Umbilical cord (tissue), 2 donors: ENCODE measurements around the gene DUSP12. TPM values are rescaled to one million over a fixed set of nuclear protein-coding genes. Genes with fewer than 3 reads are reported as not detected.

ENCODE experiments used
- DNase-seq: peaks from one replicate; pipeline ENCODE4 v3.0.0-alpha.2; 2015; ENCODE audit warnings: low spot score
- total RNA-seq: library from RNA; depleted of rRNA; stranded (reverse); fragments of >200 nt; gene quantifications from one replicate; pipeline ENCODE4 v1.2.3, GENCODE V29; 2014; ENCODE audit warnings: low replicate concordance; ENCODE audit not compliant: insufficient read depth

DUSP12 gene
- total RNA-seq, 1 donor from 2014 or later: 81.6 TPM

DNA sequence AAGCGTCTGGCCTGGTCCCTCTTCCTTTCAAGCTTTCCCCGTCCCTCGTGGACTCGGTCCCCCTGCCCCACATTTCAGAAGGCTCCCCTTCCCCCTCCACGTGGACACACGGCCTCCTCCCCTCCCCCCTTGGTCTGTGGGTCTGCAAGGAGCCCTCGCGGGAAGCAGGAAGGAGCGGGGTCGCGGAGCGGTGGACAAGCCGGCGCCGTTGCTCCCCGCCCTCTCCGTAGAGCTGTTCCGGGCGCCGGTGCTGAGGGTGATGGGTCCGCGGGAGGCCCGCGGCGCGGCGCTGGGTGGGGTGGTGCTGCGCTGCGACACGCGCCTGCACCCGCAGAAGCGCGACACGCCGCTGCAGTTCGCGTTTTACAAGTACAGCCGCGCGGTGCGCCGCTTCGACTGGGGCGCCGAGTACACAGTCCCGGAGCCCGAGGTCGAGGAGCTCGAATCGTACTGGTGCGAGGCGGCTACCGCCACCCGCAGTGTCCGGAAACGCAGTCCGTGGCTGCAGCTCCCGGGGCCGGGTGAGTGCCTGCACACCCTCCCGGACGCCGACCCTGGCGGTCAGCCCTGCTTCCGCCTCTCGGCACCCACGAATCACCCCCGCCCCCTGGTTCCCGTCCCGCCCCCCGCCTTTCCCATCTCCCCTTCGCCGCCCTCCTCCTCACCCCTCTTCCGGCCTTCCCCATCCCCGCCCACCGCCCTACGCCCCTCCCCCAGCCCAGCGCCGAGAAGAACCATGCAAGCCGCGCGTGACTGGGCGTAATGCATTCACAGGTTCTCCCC is 22.9 kb upstream of the DUSP12 start:
- peak; percentile 93 for DNase-seq

DNA sequence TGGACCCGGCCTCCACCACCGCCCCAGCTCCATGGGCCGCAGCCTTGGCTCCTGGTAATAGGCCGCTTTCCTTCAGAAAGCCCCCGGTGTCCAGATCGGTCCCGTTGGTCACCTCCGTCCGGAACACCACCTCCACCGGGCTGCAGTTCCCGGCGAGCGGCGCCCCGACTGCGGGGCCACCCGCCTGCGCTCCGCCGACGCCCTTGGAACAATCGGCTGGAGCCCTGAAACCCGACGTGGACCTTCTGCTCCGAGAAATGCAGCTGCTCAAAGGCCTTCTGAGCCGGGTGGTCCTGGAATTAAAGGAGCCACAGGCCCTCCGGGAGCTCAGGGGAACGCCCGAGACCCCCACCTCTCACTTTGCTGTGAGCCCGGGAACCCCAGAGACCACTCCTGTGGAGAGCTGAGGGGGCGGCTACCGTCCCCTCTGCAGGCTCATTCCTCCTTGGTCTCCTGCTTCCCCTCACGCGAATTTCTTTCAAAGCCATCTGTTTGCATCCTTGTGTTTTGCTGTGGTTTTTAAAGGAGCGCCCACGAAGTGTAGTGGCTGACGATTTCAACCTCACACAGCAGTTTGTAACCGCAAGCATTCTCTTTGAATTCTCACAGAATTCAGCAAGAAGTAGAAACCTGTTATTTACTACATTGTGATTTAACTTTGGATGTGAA is 22.2 kb upstream of the DUSP12 start:
- peak; percentile 32 for DNase-seq

DNA sequence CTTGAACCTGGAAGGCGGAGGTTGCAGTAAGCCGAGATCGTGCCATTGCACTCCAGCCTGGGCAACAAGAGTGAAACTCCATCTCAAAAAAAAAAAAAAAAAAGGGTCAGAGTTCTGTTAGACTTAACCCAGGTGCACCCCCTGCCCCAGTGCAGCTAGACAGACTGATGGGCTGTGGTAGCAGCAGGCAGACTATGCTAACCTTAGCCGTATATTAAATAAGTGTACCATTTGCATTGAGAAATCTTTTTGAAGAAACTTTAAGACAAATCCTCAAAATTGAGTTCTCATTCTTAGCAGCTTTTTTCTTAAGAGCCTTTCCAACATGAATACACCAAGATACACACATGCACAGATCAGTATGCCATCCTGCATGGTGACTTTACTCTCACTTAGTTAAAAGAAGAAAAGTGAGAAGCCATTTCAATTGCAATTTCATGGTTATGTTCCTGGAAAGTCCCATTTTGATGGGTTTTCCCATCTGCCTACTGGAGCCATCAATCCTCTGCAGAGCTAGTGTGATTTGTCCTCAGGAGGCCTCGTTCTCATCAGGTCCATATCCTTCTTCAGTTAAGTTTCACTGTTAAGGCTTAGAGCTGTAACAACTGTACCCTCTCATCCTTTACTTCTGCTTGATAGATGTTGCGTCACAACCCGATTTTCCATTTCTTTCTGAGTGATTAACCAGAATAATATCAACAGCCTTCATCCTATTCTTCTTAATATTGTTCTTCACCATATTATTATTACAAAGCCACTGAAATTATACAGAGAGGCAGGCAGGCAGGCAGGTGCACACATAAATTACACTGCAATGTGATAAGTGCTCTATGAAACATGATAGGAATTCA is 21.0 kb upstream of the DUSP12 start:
- no peak for DNase-seq

DNA sequence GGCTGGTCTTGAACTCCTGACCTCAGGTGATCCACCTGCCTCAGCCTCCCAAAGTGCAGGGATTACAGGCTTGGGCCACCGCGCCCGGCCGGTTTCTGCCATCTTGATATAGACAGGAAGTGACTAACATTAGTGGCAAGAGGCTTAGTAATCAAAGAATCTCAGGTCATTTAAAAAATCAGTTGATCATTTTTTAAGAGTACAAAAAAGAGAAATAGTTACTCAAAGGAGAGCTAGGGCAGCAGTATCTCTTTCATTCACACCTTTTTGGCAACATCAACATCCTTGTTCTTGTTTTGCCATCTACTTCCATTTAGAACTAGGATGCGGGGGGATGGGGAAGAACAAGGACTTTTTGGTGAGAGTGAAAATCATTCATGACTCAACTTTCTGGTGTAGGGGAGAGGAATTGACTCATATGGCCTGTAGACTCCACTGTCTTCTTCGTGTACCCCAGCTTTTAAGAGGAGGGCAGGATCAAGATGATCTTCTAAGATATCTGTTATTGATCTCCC is 19.5 kb upstream of the DUSP12 start:
- no peak for DNase-seq

DNA sequence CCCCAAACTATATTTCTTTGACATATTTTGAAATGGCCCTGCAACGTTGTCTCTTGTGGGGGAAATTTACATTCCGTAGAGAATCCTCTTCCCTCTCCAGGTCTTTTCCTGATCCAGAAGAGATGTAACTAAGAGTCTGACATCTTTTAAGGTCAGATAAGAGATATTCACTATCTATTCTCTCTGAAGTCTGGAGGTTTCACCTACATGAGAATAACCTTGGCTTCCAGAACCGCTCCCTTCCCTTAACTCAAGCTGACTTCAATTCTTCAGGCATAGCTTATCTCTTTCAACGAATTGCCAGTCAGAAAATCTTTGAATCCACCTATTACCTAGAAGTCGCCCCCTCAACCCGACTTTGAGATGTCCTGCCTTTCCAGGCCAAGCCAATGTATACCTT is 18.3 kb upstream of the DUSP12 start:
- no peak for DNase-seq

DNA sequence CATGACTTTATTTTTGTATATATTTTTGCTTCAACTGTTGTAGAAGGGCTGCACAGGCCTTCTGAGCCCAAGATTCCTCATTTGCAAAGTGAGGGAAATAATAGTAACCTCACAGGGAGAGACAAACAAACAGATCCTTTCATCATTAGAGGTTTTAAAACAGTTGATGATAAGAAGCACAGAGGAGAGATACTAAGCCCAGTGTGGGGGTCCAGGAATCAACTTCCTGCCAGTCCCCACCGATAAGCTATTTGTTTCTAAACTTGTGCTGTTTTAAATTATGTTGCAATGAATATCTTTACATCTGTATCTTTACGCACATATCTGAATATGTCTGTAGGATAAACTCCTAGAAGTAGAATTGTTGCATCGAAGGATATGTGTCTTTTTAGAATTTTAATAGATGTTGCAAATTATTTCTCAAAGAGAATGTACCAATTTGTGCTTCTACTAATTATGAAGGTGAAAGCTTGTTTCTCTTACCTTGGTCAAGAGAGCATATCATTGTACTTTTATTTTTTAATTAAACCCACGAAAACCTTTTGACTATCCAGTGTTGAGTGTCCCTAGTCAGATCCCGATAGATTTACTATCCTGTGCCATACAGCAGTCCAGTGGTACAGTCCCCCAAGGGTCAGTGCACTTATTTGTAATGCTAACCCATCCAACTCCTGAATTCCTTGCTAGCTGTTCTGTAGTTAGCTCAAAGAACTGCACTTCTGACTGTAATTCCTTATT is 17.4 kb upstream of the DUSP12 start:
- no peak for DNase-seq

DNA sequence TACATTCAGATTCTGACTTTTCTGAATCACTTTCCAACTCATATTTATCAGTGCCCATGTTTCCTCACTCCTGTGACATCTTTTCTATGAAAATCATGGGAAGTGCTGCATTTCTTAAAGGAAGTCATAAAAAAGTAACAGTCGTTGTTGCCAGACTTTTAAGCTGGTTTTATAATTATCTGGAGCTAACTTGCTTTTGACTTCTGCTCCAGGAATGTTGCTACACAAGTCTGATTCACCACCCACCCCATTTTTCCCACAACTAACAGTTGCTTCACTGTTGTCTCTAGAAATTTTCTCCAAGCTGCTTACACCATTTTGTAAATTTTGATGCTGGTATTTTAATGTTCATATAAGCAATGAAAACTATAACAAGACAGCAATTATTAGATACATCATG is 16.1 kb upstream of the DUSP12 start:
- DNase-seq: peak; percentile 69

DNA sequence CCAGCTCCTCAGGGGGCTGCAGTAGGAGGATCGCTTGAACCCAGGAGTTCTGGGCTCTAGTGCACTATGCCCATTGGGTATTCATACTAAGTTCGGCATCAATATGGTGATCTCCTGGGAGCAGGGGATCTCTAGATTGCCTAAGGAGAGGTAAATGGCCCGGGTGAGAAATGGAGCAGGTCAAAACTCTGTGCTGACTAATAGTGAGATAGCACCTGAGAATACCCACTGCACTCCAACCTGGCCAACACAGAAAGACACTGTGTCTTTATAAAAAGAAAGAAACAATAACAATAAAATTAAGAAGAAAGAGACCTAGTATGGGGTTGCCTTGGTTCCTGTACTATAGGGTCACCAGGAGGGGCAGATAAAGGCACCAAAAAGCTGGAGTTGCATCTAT is 13.7 kb upstream of the DUSP12 start:
- no peak for DNase-seq

DNA sequence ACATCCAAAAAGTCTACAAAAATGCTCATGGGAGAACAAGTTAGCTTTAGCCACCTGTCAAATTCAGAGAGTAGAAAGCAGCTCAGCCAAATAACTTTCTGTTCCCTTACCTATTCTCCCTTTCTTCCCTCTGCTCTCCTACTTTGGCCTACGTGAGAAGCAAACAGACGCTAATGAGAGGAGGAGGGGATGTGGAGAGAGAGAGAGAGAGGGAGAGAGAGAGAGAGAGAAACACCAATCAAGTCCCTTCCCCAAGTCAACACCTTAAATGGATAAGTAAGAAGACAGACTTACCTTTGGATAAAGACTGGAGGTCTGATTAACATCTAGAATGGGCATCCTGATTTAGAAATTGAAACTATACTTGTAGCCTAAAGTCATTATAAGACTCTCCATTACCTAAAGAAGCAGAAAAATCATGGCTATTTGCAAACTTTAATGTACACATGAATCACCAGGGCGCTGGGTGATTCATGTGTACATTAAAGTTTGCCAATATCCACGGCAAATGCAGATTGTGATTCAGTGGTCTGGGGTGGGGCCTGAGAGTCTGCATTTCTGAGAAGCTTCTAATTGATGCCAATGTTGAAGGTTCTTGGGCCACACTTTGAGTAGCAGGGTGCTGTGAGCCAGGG is 13.1 kb upstream of the DUSP12 start:
- DNase-seq: no peak

DNA sequence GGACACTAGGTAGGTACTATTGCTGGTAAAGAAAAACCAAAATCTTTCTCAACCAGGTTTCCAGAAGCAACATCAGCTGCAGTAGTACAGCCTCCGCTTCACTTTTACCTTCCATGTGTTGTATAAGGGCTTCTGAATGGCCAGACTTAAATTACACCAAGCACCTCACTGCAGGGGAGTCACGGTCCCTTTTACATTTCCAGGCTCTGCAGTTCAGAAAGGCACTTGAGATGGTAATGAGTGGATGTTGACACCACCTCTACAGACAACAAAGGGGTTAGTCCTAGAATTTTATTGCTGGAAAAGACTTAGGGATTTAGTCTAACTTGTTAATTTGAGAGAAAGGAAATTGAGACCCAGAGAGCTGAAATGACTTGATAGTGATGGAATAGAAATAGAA is 12.0 kb upstream of the DUSP12 start:
- no peak for DNase-seq

DNA sequence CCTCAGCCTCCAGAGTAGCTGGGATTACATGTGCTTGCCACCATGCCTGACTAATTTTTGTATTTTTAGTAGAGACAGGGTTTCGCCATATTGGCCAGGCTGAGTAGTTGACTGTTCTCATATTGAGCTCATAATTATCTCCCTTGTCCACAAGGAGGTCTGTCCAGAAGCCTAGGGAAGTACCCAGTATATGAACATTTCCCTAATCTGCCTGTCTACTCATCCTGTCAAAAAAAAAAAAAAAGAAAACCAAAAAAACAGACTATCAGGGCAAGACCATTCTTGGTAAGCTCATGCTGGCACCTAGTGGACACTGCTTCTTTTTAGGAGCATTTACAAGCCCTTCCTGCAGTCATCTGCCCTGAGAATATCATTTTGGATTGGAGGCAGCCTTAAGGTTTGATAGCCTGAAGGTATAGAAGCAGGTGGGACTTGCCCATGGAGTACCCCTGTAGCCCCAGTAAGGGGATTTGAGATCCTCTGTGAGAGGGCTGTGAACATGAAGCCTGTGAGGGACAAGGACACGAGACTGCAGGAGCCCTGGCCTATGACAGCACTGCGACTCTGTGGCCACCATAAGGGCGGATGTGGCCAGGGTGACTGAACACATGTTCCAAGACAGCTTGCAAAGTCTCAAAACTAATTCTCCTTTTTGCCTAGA is 10.8 kb upstream of the DUSP12 start:
- peak; percentile 68 for DNase-seq

DNA sequence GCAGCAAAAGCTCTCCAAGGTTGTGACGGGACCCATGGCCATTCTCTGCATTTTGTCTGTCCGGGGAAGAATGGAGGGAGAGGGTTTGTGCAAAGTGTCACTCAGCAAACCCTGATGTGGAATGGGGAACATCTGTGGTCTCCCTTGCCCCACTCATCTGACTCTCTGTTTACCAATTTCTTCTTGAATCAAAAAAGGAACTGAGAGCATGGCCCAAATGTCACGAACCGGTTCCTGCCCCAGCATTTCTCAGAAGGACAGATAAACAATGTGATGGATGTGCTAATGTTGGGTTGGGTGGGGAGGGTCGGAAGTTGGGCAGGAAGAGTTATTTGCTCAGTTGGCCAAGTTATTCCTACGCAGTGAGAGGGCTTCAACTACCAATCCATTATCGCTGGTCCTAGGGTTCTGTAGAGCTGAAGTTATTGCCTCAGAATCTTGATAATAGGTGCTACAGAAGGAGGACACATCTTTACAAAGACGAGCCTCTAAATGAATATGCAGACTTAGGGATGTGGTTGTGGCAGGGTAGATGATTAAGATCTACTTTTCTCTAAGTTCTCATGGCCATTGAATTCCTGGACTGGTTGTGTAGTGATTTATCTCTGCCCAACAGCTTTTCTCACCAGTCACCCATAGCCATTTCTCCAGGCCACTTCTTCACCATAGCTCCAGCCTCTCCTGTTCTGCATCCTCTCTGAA is 9.6 kb upstream of the DUSP12 start:
- DNase-seq: peak; percentile 25

DNA sequence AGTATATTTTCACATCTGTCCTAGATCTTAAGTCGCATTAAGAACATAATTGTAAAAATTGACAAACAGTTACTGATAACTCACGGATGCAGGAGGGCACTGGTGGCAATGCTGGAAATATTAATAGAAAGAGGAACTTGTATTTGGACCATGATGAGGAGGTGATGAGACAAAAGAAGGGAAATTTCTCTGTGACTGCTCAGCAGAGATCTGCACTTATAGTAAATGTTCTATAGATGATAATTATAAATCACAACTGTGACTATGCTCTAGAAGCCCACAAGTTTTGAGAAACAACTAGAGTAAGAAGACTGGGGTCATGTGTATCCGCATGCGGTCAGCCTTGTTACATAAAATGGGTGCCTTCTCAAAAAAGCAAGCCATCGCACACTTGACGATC is 8.7 kb upstream of the DUSP12 start:
- DNase-seq: no peak

DNA sequence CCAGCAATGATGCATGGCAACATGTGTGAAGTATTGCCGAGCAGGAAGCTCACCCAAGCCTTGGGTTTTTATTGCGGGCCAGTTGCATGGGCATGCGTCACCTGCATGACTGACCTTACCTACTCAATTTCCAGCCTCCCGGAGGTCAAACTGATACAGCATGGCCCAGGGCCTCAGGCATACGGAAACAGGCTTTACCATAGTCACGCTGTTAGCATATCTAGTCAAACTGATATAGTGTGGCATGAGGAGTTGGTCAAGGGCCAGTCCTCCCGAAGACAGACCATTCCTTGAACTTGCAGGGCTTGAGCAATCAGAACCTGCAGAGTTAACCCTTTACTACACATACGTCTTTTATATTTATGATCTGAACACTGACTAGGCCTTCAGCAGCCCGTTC is 6.4 kb upstream of the DUSP12 start:
- no peak for DNase-seq

DNA sequence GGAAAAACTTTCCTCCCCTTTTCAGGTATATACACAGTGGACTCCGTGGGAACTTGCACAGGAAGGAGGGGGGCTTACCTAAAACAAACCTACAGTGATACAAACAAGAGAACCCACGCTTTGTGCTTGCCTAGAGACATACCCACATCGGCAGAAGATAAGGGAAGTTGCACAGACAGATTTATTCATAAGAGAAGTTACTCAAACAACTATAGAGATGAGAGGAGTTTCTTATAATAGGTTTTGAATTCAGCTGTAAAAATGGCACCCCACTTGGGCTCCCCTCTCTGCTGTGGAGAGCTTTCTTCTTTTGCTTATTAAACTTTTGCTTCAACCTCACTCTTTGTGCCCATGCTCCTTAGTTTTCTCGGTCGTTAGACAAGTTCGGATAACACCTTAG is 1.8 kb upstream of the DUSP12 start:
- no peak for DNase-seq

DNA sequence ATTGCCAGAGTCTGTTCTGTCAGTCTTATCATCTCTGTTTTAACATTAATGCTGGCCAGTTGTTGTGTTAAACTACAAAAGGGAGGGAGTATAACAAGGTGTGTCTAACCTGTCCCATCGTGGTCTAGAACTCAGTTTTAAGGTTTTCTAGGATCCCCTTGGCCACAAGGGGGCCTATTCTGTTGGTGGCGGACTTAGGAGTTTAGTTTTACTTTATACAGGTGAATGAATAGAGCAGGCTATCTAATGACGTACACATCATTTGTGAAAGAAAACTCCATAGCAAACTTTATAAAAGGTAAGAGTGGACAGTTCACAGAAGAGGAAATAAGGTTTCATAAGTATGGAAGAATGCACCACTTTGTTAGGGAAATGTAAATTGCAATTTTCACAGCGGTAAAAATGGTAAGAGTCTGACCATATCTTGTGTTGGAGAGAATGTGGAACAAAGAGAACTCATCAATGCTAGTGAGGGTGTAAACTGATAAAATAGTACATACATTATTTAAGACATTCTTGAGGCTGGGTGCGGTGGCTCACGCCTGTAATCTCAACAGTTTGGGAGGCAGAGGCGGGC is 14.0 kb downstream of the DUSP12 start:
- no peak for DNase-seq

DNA sequence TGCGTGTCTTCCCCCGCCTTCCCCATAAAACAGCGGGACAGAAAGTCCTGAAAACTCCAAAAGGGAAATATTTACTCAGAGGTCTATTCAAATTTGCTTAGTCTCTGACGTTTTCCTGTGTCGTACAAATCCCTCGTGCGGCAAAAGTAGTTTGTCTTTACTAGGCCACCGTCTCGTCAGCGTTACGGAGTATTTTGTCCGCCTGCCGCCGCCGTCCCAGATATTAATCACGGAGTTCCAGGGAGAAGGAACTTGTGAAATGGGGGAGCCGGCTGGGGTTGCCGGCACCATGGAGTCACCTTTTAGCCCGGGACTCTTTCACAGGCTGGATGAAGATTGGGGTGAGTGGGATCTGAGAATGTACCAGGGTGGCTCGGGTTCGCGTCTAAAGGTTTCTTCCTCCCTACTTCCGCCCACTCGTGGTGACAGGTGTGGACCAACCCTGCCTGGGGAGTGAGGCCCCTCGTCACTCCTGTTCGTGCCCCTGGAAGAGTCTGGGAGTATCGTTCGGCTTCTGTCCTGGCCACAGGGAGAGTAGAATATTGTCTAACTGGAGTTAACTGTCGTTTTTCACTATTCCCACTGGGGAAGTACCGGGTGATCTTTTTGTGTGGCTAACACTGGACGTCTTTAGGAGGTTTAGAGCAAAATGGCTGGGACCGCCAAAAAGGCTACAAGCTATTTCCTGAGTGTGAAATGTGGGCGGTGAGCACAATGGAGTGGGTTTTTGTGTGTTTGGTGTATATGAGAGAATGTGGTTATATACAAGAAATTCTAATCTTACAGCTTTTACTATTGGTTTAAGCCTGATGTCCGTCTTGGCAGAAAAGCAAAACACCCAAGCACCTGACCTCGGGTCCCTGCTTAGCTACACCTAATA is 16.8 kb downstream of the DUSP12 start, which contains the start of gene ATF6:
TSS of gene ATF6 (plus strand) at position 219 of the 880 bp plus-strand sequence. CDS start at position 260, 41 bp downstream.
- DNase-seq: peak; percentile 95

DNA sequence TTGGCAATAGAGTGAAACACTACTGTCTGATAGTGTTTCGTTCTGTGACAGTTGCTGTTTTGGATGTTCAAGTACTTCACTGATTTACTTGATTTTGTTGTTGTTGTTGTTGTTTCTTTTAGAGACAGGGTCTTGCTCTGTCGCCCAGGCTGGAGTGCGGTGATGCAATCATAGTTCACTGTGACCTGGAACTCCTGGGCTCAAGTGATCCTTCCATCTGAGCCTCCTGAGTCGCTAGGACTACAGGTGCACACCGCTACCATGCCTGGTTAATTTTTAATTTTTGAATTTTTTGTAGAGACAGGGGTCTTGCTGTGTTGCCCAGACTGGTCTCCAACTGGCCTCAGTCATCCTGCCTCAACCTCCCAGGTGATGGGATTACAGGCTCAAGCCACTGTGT is 18.9 kb downstream of the DUSP12 start:
- DNase-seq: no peak
